Progenitor cell of endocrine pancreas (in vitro differentiated cells): ENCODE measurements around the gene TRRAP. TPM values are rescaled to one million over a fixed set of nuclear protein-coding genes. Genes with fewer than 3 reads are reported as not detected.

ENCODE experiments used
- DNase-seq: peaks from one replicate; pipeline ENCODE4 v3.0.0; 2021; ENCODE audit warnings: low spot score; ENCODE audit not compliant: unreplicated experiment
- H3K27ac Mint-ChIP-seq: 2 replicates; pipeline ENCODE4 v1.8.0; 2021; ENCODE audit warnings: mild to moderate bottlenecking, moderate library complexity, mixed read lengths
- H3K27me3 Mint-ChIP-seq: 2 replicates; pipeline ENCODE4 v1.8.0; 2021; ENCODE audit warnings: mixed read lengths
- H3K36me3 Mint-ChIP-seq: 2 replicates; pipeline ENCODE4 v1.8.0; 2022; ENCODE audit warnings: mixed read lengths; ENCODE audit not compliant: insufficient read depth
- H3K4me1 Mint-ChIP-seq: 2 replicates; pipeline ENCODE4 v1.8.0; 2021; ENCODE audit warnings: low read depth, mixed read lengths
- H3K4me3 Mint-ChIP-seq: 2 replicates; pipeline ENCODE4 v1.8.0; 2021; ENCODE audit warnings: low read depth, mild to moderate bottlenecking, moderate library complexity, mixed read lengths
- H3K9me3 Mint-ChIP-seq: 2 replicates; pipeline ENCODE4 v1.8.0; 2021; ENCODE audit warnings: low read depth, mixed read lengths
- CTCF ChIP-seq: fragments of 200-600 bp; sonication (generic); IDR thresholded peaks from one replicate; pipeline ENCODE4 v1.5.0; 2021; ENCODE audit warnings: antibody characterized with exemption, mild to moderate bottlenecking; ENCODE audit not compliant: unreplicated experiment
- total RNA-seq: library from RNA; stranded (reverse); gene quantifications from 2 replicates; pipeline ENCODE4 v1.2.1, GENCODE V29; 2021

The TRRAP gene
- total RNA-seq, 1 donor from 2014 or later: 75.8 TPM

GRCh38 chr7:98903246-98903645, 24.9 kb downstream of the TRRAP start:
- Mint-ChIP-seq H3K36me3 (peaks cover 51% of the 10 kb centered on the region), H3K4me3 (no peak overlapping the region), H3K9me3 (no peaks in the 10 kb centered on the region), H3K4me1 (no peaks in the 10 kb centered on the region), H3K27me3 (no peaks in the 10 kb centered on the region), H3K27ac (no peak overlapping the region)
- DNase-seq: no peak
- TF ChIP-seq CTCF: no peak

DNA sequence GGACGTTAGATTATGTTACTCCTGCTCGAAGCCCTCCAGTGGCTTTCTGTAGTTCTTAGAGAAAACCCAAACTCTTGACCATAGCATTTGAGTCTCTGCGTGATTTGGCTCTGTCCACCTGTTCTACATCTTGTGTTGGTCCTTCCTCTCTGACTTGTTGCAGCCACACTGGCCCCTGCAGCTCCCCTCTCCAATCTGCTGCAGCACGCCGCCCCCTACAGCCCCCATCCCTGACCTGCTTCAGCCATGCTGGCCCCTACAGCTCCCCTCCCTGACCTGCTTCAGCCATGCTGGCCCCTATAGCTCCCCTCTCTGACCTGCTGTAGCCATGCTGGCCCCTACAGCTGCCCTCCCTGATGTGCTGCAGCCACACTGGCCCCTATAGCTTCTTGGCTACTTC, 29.2 kb downstream of the TRRAP start:
- no peaks in the 10 kb centered on the region for H3K27me3 Mint-ChIP-seq
- H3K9me3 Mint-ChIP-seq: no peaks in the 10 kb centered on the region
- no peak for TF ChIP-seq CTCF
- H3K27ac Mint-ChIP-seq: no peak overlapping the region
- no peak for DNase-seq
- no peak overlapping the region for H3K4me3 Mint-ChIP-seq
- H3K4me1 Mint-ChIP-seq: no peaks in the 10 kb centered on the region
- H3K36me3 Mint-ChIP-seq: peaks cover 44% of the 10 kb centered on the region

- Mint-ChIP-seq H3K9me3 (no peaks in the 10 kb centered on the region), H3K27me3 (no peaks in the 10 kb centered on the region), H3K27ac (no peak overlapping the region), H3K36me3 (peaks cover 40% of the 10 kb centered on the region), H3K4me1 (no peaks in the 10 kb centered on the region), H3K4me3 (no peak overlapping the region)
- TF ChIP-seq CTCF: no peak
- DNase-seq: no peak
Measured at GRCh38 chr7:98908585-98908984, 30.3 kb downstream of the TRRAP start.

GRCh38 chr7:98909487-98909886, 31.2 kb downstream of the TRRAP start:
- no peak overlapping the region for H3K27ac Mint-ChIP-seq
- H3K36me3 Mint-ChIP-seq: peaks cover 35% of the 10 kb centered on the region
- no peaks in the 10 kb centered on the region for H3K9me3 Mint-ChIP-seq
- H3K4me1 Mint-ChIP-seq: no peaks in the 10 kb centered on the region
- no peak overlapping the region for H3K4me3 Mint-ChIP-seq
- no peak for TF ChIP-seq CTCF
- no peak for DNase-seq
- no peaks in the 10 kb centered on the region for H3K27me3 Mint-ChIP-seq

DNA sequence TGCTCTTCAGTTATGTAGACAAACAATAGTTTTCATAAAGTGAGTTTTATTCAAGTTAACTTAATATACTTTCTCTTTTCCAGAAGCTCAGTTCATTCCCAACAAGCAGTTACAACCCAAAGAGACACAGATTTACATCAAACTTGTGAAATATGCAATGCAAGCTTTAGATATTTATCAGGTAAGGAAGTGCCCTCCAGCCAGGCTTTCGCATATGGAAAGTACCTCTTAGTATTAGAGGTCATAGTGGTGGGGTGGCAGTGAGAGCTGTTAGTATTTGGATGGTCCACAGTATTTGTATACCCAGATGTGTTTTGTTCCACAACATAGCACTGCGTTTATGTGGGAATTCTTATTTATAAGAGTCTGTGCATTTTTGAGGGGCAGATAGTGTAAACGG, 32.1 kb downstream of the TRRAP start:
- no peak overlapping the region for H3K27ac Mint-ChIP-seq
- TF ChIP-seq CTCF: no peak
- H3K36me3 Mint-ChIP-seq: peaks cover 29% of the 10 kb centered on the region
- no peaks in the 10 kb centered on the region for H3K27me3 Mint-ChIP-seq
- H3K9me3 Mint-ChIP-seq: no peaks in the 10 kb centered on the region
- no peak for DNase-seq
- no peak overlapping the region for H3K4me3 Mint-ChIP-seq
- no peaks in the 10 kb centered on the region for H3K4me1 Mint-ChIP-seq
